CD8-positive, alpha-beta memory T cell (primary cell): ENCODE measurements around the gene NAA16. TPM values are rescaled to one million over a fixed set of nuclear protein-coding genes. Genes with fewer than 3 reads are reported as not detected.
A peak's percentile ranks its signal among the peaks of the same experiment; 100 is the strongest.

Experiments
- CTCF ChIA-PET: fragments of 350-600 bp; sonication (Branson Sonifier 250); formaldehyde crosslinking; loops from one replicate; lab custom pipeline; 2021; ENCODE audit warnings: antibody characterized with exemption; lab: Charles Lee
- POLR2A ChIA-PET: fragments of 350-600 bp; sonication (Branson Sonifier 250); formaldehyde crosslinking; loops from one replicate; lab custom pipeline; 2021; ENCODE audit warnings: antibody characterized with exemption; lab: Charles Lee
- DNase-seq, 5 donors: peaks; one replicate each; pipeline versions ENCODE4 v3.0.0 to v3.0.0-alpha.2; 2020 to 2022; ENCODE audit warnings: mixed read lengths in 1 of 5
- H3K27ac ChIP-seq: one replicate; pipeline ENCODE4 v1.7.0; 2013; ENCODE audit warnings: low read depth, mild to moderate bottlenecking, low read length, moderate library complexity
- H3K27me3 ChIP-seq: 2 replicates; pipeline ENCODE4 v1.7.0; 2013; ENCODE audit warnings: low read length, mild to moderate bottlenecking; ENCODE audit not compliant: insufficient read depth, poor library complexity, severe bottlenecking
- H3K36me3 ChIP-seq: 2 replicates; pipeline ENCODE4 v1.7.0; 2013; ENCODE audit warnings: mild to moderate bottlenecking, low read length, moderate library complexity; ENCODE audit not compliant: insufficient read depth
- H3K4me1 ChIP-seq: 2 replicates; pipeline ENCODE4 v1.7.0; 2013; ENCODE audit warnings: mild to moderate bottlenecking, low read length, moderate library complexity; ENCODE audit not compliant: insufficient read depth
- H3K4me3 ChIP-seq: 2 replicates; pipeline ENCODE4 v1.7.0; 2013; ENCODE audit warnings: mild to moderate bottlenecking, low read length
- H3K9me3 ChIP-seq: 2 replicates; pipeline ENCODE4 v1.7.0; 2013; ENCODE audit warnings: mild to moderate bottlenecking, low read length
- H3K27ac Mint-ChIP-seq, 8 donors: one replicate each; pipeline ENCODE4 v1.8.0; 2020 to 2021; ENCODE audit warnings: mixed read lengths in 8 of 8, mild to moderate bottlenecking in 6 of 8, inconsistent platforms in 3 of 8, moderate library complexity in 3 of 8
- H3K27me3 Mint-ChIP-seq, 2 donors: one replicate each; pipeline ENCODE4 v1.8.0; 2020 to 2021; ENCODE audit warnings: mixed read lengths in 2 of 2, mild to moderate bottlenecking in 1 of 2, moderate library complexity in 1 of 2
- H3K36me3 Mint-ChIP-seq, 3 donors: one replicate each; pipeline ENCODE4 v1.8.0; 2020 to 2021; ENCODE audit warnings: mixed read lengths in 3 of 3, inconsistent platforms in 1 of 3, mild to moderate bottlenecking in 1 of 3
- H3K4me1 Mint-ChIP-seq, 3 donors: one replicate each; pipeline ENCODE4 v1.8.0; 2020 to 2021; ENCODE audit warnings: mixed read lengths in 3 of 3, inconsistent platforms in 1 of 3, mild to moderate bottlenecking in 1 of 3
- H3K4me3 Mint-ChIP-seq, 7 donors: one replicate each; pipeline ENCODE4 v1.8.0; 2020 to 2021; ENCODE audit warnings: mixed read lengths in 7 of 7, mild to moderate bottlenecking in 6 of 7, moderate library complexity in 4 of 7, inconsistent platforms in 2 of 7
- H3K9me3 Mint-ChIP-seq, 5 donors: one replicate each; pipeline ENCODE4 v1.8.0; 2020 to 2022; ENCODE audit warnings: mixed read lengths in 5 of 5, mild to moderate bottlenecking in 3 of 5, moderate library complexity in 2 of 5, inconsistent platforms in 1 of 5
- polyA plus RNA-seq: library from polyadenylated mRNA; unstranded; fragments of 300-500 nt; fragmentation: Illumina TruSeq; gene quantifications from one replicate; pipeline ENCODE4 v1.2.3, GENCODE V29; 2021
- total RNA-seq, 2 experiments: library from RNA; stranded (reverse); gene quantifications; one replicate each; pipeline ENCODE4 v1.2.3, GENCODE V29; 2021

The NAA16 gene
- total and polyA plus RNA-seq, 3 experiments from 2014 or later, result 17.0 to 24.0 (median 23.3) TPM

DNA sequence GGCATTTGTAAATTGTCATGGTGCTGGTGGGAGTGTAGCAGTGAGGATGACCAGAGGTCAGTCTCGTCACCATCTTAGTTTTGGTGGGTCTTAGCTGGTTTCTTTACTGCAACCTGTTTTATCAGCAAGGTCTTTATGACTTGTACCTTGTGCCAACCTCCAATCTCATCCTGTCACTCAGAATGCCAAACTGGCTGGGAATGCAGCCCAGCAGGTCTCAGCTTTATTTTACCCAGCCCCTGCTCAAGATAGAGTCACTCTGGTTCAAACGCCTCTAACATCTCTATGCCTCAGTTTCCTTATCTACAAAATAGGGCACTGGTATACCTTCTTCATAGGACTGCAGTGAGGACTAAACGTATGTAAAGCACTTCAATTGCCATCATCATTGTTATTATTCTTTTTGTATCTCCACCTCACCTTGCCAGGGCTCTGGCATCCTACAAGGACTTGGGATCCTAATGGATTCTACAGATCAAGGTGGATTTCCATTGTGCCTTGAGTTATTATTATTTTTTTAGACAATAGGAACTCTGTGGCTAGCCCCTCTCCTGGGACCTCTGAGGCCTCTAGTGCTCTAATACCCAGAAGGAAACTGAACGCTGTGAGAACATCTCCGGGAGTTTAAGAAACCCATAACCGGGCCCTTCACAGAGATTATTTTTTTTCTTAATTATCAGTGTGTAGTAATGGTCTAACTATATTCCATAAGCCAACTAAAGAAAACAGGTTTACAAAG is 77.2 kb downstream of the NAA16 start:
- Histone ChIP-seq H3K27me3 (no peaks in the 10 kb centered on the region), H3K36me3 (no peaks in the 10 kb centered on the region), H3K9me3 (no peaks in the 10 kb centered on the region), H3K27ac (no peak overlapping the region), H3K4me1 (no peaks in the 10 kb centered on the region), H3K4me3 (no peak overlapping the region)
- ChIA-PET POLR2A (no interaction called here), CTCF (no interaction called here)
- no peak for DNase-seq
- Mint-ChIP-seq H3K27me3 (peaks cover 3 to 6% of the 10 kb centered on the region in 2 donors), H3K4me1 (peaks cover 0 to 11% (median 7%) of the 10 kb centered on the region in 3 donors), H3K36me3 (peaks cover 0 to 2% (median 0%) of the 10 kb centered on the region in 3 donors), H3K27ac (no peak overlapping the region), H3K9me3 (no peaks in the 10 kb centered on the region), H3K4me3 (no peak overlapping the region)

DNA sequence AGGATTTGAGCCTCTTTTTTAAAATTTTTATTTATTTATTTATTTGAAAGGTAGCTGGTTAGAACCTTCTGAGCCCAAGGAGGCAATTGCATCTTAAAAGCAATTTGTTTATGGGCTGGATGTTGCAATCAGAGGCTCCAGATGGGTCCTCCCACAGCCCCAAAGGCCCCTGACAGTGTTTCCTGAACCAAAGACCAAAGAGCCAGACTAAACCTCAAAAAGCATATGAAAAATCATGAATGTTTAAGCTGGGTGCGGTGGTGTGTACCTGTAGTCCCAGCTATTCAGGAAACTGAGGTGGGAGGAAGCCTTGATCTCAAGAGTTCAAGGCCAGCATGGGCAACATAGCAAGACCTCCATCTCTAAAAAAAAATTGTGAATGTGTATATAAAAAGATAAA is 78.5 kb downstream of the NAA16 start:
- Mint-ChIP-seq H3K27ac (no peak overlapping the region), H3K36me3 (peaks cover 0 to 6% (median 4%) of the 10 kb centered on the region in 3 donors), H3K4me1 (peaks cover 0 to 11% (median 7%) of the 10 kb centered on the region in 3 donors), H3K9me3 (no peaks in the 10 kb centered on the region), H3K27me3 (peaks cover 6 to 7% of the 10 kb centered on the region in 2 donors), H3K4me3 (no peak overlapping the region)
- peak in 1 of 5 donors; percentile 23 for DNase-seq
- CTCF ChIA-PET, result interaction anchor here (0.8 kb wide), 1 partner anchor 69 kb away, joined by 4 read pairs; no protein-coding TSS in a partner anchor
- POLR2A ChIA-PET, result no interaction called here
- no peak overlapping the region for H3K4me3 ChIP-seq
- no peaks in the 10 kb centered on the region for H3K36me3 ChIP-seq
- H3K27ac ChIP-seq, result no peak overlapping the region
- no peaks in the 10 kb centered on the region for H3K9me3 ChIP-seq
- no peaks in the 10 kb centered on the region for H3K27me3 ChIP-seq
- no peaks in the 10 kb centered on the region for H3K4me1 ChIP-seq

DNA sequence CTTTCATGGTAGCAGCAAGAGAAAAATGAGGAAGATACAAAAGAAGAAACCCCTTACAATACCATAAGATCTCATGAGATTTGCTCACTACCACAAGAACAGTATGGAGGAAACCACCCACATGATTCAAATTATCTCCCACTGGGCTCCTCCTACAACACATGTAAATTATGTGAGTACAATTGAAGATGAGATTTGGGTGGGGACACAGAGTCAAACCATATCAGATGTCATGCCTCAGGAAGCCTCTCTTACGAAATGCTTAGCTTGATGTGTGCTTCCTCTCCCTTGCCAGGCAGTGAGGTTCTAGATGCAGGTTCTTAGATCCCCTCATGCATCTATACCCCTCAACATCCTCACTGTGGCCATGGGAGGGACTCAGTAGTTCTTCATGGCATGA is 83.1 kb downstream of the NAA16 start:
- Mint-ChIP-seq H3K27ac (no peak overlapping the region), H3K4me3 (no peak overlapping the region), H3K9me3 (no peaks in the 10 kb centered on the region), H3K4me1 (peaks cover 0 to 7% (median 3%) of the 10 kb centered on the region in 3 donors), H3K36me3 (peaks cover 0 to 6% (median 2%) of the 10 kb centered on the region in 3 donors), H3K27me3 (peaks cover 0 to 5% of the 10 kb centered on the region in 2 donors)
- Histone ChIP-seq H3K9me3 (no peaks in the 10 kb centered on the region), H3K36me3 (no peaks in the 10 kb centered on the region), H3K4me1 (no peaks in the 10 kb centered on the region), H3K27me3 (no peaks in the 10 kb centered on the region), H3K27ac (no peak overlapping the region), H3K4me3 (no peak overlapping the region)
- DNase-seq, result no peak
- ChIA-PET CTCF (no interaction called here), POLR2A (no interaction called here)

DNA sequence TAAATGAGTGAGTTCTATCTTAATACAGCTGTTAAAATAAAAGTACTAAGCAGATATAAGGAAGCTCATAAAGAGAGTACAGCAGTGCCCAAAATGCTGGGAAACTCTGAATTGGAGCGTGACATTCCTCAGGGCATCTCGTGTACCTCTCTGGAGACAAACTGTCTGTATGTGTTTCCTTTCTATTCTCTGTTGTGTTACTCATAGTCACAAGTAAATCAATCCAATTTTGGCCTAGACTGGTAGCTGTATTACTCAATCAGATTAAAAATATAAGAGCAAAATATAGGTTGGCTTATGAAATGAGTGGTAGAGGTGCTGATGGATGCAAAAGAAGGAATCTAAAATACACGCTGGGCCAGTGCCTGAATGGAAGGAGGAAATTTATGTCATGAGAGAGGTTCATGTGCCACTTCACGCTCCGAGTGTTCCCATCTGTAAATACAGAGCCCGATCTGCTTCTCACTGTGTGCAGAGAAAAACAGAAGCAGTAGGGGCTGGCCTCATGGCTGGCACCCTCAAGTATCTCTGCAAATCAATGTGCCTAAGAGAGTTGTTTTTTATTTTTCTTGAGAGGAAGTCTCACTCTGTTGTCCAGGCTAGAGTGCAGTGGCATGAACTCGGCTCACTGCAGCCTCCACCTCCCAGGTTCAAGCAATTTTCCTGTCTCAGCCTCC is 87.6 kb downstream of the NAA16 start:
- Histone ChIP-seq H3K4me1 (no peaks in the 10 kb centered on the region), H3K27me3 (no peaks in the 10 kb centered on the region), H3K9me3 (no peaks in the 10 kb centered on the region), H3K27ac (no peak overlapping the region), H3K36me3 (no peaks in the 10 kb centered on the region), H3K4me3 (no peak overlapping the region)
- peaks cover 0 to 2% of the 10 kb centered on the region in 2 donors for H3K27me3 Mint-ChIP-seq
- peak overlapping the region in 1 of 8 donors; percentile 13 for H3K27ac Mint-ChIP-seq
- H3K4me3 Mint-ChIP-seq, result no peak overlapping the region
- no peaks in the 10 kb centered on the region for H3K9me3 Mint-ChIP-seq
- CTCF ChIA-PET, result interaction anchor here (1.2 kb wide), 1 partner anchor 14 kb away, joined by 3 read pairs; no protein-coding TSS in a partner anchor
- H3K4me1 Mint-ChIP-seq, result no peaks in the 10 kb centered on the region
- POLR2A ChIA-PET, result no interaction called here
- H3K36me3 Mint-ChIP-seq, result peaks cover 0 to 4% (median 1%) of the 10 kb centered on the region in 3 donors
- DNase-seq, result no peak

DNA sequence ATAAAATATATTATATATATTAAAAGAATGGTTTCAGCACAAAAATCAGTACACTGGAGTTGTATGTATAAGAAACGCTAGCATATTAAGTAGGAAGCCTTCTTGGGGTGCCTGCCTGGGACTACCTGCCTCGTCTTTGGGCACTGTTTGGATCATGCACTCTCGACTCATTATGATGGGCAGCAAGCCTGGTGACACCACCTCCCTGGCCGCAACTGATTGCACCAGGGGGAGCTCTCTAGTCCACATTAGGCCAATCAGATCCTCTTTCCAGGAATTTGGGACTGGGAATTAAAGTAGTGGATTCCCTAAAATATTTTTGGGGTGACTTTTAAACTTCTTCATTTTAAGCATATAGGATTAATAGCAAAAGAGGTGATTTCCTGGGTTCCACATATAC is 90.3 kb downstream of the NAA16 start:
- no peak overlapping the region for H3K27ac ChIP-seq
- no peaks in the 10 kb centered on the region for H3K9me3 Mint-ChIP-seq
- H3K4me1 ChIP-seq, result no peaks in the 10 kb centered on the region
- POLR2A ChIA-PET, result no interaction called here
- CTCF ChIA-PET, result no interaction called here
- H3K36me3 ChIP-seq, result no peaks in the 10 kb centered on the region
- H3K9me3 ChIP-seq, result no peaks in the 10 kb centered on the region
- DNase-seq, result no peak
- H3K4me3 Mint-ChIP-seq, result no peak overlapping the region
- no peaks in the 10 kb centered on the region for H3K36me3 Mint-ChIP-seq
- no peaks in the 10 kb centered on the region for H3K27me3 ChIP-seq
- H3K27ac Mint-ChIP-seq, result no peak overlapping the region
- H3K4me1 Mint-ChIP-seq, result no peaks in the 10 kb centered on the region
- H3K27me3 Mint-ChIP-seq, result no peaks in the 10 kb centered on the region
- H3K4me3 ChIP-seq, result no peak overlapping the region

DNA sequence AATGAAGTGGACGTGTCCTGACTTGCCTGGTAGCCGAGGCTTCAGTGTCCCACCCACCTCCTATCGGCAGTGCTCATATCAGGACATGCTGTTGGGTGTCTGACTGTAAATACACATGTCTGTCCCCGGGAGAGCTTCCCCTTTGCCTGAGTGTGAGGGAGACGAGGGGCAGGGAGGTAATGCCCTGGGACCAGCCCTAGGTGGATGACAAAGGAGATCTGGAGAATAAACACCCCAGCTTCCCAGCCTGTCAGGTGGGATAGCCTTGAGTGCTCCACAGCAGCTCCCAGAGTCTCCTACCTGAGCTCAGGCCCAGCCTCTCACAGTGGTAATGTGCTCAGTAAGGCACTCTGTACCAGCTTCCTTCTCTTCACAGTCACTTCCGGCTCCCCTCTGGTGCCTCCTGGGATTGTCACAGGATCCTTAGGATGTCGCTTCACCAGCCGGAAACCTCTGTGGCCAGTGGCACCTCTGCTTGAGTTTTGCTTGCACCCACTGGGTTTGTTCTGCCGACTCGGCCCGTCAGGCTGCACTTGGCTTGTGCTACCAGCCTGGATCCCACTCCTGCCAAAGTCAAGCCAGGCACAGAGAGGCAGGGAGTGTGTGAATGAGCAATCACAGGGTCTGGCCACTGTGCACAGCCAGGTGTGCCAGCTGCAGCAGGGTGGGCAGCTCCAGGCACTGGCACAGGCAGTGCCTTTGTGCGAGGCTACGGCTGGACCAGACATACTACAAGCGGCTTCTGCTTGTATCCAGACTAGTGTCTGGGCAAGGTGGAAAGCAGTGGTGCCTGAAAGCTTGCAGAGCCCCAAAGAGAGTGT is 91.8 kb downstream of the NAA16 start:
- Mint-ChIP-seq H3K36me3 (no peaks in the 10 kb centered on the region), H3K27me3 (no peaks in the 10 kb centered on the region), H3K27ac (no peak overlapping the region), H3K4me1 (no peaks in the 10 kb centered on the region), H3K9me3 (no peaks in the 10 kb centered on the region), H3K4me3 (no peak overlapping the region)
- Histone ChIP-seq H3K4me1 (no peaks in the 10 kb centered on the region), H3K4me3 (no peak overlapping the region), H3K36me3 (no peaks in the 10 kb centered on the region), H3K27me3 (no peaks in the 10 kb centered on the region), H3K27ac (no peak overlapping the region), H3K9me3 (no peaks in the 10 kb centered on the region)
- DNase-seq, result no peak
- POLR2A ChIA-PET, result no interaction called here
- CTCF ChIA-PET, result interaction anchor here (1.0 kb wide), 1 partner anchor 58 kb away, joined by 3 read pairs; no protein-coding TSS in a partner anchor

DNA sequence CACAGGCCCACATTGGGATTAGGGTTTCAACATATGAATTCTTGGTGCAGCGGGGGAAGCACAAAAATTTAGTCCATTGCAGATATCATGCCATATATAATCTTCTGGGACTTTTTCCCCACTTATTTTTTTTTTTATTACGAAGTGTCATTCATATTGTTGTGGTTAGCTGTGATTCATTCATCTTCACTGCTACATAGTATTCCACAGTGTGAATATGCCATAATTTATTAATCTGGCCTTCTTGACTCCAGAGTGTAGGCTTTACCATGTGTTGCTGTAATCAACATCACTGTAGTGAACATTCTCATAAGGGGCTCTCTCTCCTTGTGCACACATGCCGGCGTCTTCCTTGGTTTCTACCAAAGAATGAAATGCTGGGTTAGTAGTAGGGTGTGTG is 92.9 kb downstream of the NAA16 start:
- Histone ChIP-seq H3K4me1 (no peaks in the 10 kb centered on the region), H3K27me3 (no peaks in the 10 kb centered on the region), H3K9me3 (no peaks in the 10 kb centered on the region), H3K4me3 (no peak overlapping the region), H3K27ac (no peak overlapping the region), H3K36me3 (no peaks in the 10 kb centered on the region)
- CTCF ChIA-PET, result no interaction called here
- POLR2A ChIA-PET, result interaction anchor here (0.6 kb wide), 1 partner anchor 142 kb away, joined by 3 read pairs; no protein-coding TSS in a partner anchor
- Mint-ChIP-seq H3K27ac (no peak overlapping the region), H3K4me3 (no peak overlapping the region), H3K4me1 (no peaks in the 10 kb centered on the region), H3K9me3 (no peaks in the 10 kb centered on the region), H3K36me3 (no peaks in the 10 kb centered on the region), H3K27me3 (no peaks in the 10 kb centered on the region)
- no peak for DNase-seq
